Activated CD4-positive, alpha-beta T cell treated with anti-CD3 and anti-CD28 coated beads, Interleukin-2, Interleukin-4, amounts not matched to agents 100 ng/mL and 50 ng/mL, durations not matched to agents 16 hours and 8 hours (primary cell): Measurements from ENCODE around the gene TXN2.
A peak's percentile ranks its signal among the peaks of the same experiment; 100 is the strongest.
"Not testable (repeated sequence)": the region's sequence is repeated elsewhere in the genome, so short reads cannot be mapped to it uniquely, and the experiment has no call there.

Experiments
- DNase-seq: peaks from one replicate; pipeline ENCODE4 v3.0.0-alpha.2; 2020; ENCODE audit warnings: low spot score

TXN2 gene

GRCh38 chr22:36455571-36456463, 25.6 kb downstream of the TXN2 start:
- no peak for DNase-seq

GRCh38 chr22:36454916-36455570, 26.4 kb downstream of the TXN2 start:
- DNase-seq: peak; percentile 96

DNA sequence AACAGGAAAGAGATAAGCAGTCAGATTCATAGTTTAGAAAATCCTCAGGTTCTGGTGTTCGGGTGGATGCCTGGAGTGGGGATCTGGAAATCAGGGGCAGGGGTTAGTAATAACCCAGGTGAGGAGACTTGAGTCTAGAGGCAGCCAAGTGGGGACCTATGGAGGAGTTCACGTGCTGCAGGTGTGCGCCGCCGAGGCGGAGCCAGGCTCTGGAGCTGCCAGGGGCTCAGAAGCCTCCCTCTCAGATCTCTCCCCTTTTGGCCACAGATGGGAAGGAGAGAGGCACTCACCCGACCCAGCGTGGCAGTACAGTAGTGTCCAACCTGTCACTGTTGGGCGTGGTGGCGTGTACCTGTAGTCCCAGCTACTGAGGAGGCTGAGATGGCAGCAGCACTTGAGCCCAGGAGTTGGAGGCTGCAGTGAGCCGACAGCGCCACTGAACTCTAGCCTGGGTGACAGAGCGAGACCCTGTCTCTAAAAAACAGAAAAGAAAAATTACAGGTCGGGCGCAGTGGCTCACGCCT, 27.5 kb downstream of the TXN2 start:
- no peak for DNase-seq

DNA sequence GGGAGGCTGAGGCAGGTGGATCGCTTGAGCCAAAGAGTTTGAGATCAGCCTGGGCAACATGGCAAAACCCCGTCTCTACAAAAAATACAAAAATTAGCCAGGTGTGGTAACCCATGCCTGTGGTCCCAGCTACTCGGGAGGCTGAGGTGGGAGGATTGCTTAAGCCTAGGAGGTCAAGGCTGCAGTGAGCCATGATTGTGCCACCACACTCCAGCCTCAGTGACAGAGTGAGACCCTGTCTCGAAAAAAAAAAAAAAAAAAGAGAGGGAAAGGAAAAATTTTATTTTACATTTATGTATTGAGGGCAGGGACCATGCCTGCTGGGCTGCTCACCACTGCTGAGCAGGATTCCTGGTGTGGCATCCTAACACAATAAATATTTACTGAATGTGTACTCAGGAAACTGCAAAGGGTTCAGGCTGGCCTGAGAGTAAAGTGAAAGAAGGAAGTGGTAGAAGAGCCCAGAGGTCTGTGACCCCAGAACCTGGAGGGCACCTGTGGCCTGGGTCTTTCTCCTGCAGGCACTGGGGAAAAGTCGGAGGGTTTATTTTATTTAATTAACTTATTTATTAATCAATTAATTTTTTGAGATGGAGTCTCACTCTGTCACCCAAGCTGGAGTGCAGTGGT, 28.3 kb downstream of the TXN2 start:
- not testable (repeated sequence) for DNase-seq

GRCh38 chr22:36452250-36452977, 29.0 kb downstream of the TXN2 start:
- DNase-seq: no peak

GRCh38 chr22:36450923-36451322, 30.5 kb downstream of the TXN2 start:
- DNase-seq: not testable (repeated sequence)

GRCh38 chr22:36449596-36450175, 31.8 kb downstream of the TXN2 start:
- no peak for DNase-seq

DNA sequence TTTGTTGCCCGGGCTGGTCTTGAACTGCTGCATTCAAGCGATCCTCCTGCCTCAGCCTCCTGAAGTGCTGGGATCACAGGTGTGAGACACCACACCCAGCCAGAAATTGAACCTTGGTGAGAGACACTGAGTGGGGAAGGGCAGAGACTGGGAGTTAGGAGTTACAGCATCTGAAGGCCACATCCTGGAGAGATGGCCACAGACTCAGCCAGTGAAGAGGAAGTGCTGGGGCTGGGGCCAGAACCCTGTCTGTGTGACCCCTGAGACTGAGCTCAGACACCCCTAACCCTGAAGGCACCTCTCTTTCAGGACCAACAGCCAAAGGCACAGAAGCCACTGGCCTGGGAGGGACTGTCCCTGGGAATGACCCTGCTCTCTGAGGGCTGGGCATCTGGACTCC, 33.8 kb downstream of the TXN2 start:
- DNase-seq: no peak

- no peak for DNase-seq
Measured at GRCh38 chr22:36445158-36445668, 36.2 kb downstream of the TXN2 start.

DNA sequence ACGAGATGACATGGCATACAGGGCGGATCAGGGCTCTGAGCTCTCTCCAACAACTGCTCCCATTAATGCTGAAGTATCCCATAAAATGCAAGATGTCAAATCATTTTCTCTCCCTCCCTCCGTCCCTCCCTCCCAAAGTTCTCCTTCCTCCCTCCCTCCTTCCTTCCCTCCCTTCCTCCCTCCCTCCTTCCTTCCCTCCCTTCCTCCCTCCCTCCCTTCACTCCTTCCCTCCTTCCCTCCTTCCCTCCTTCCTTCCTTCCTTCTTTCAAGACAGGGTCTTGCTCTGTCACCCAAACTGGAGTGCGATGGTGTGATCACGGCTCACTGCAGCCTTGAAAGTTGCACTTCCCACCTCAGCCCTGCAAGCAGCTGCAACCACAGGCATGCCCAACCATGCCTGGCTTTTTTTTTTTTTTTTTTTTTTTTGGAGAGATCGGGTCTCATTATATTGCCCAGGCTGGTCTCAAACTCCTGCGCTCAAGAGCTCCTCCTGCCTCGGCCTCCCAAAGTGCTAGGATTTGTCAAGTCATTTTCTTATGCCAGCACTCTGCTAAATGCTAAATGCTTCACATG, 38.2 kb downstream of the TXN2 start:
- DNase-seq: no peak

- no peak for DNase-seq
Measured at GRCh38 chr22:36442506-36443197, 38.8 kb downstream of the TXN2 start.

DNA sequence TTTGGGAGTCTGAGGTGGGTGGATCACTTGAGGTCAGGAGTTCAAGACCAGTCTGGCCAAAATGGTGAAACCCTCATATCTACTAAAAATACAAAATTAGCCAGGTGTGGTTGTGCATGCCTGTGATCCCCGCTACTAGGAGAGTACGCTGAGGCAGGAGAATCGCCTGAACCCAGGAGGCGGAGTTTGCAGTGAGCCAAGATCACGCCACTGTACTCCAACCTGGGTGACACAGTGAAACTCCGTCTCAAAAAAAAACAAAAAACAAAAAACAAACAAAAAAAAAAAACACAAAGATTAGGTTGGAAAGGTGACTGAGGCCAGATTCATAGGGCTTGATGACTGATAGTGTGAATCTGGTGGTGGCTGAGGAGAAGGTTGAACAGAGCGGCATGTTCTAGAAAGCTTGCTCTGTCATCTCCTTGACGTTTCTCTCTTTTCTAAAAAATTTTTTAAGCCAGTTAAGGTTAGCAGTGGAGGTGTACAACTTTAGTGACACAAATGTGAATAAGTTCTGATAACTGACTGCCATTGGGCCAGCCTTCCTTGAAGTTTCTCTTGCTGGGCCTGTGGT, 40.9 kb downstream of the TXN2 start:
- DNase-seq: no peak

- no peak for DNase-seq
Measured at GRCh38 chr22:36439481-36440271, 41.8 kb downstream of the TXN2 start.

DNA sequence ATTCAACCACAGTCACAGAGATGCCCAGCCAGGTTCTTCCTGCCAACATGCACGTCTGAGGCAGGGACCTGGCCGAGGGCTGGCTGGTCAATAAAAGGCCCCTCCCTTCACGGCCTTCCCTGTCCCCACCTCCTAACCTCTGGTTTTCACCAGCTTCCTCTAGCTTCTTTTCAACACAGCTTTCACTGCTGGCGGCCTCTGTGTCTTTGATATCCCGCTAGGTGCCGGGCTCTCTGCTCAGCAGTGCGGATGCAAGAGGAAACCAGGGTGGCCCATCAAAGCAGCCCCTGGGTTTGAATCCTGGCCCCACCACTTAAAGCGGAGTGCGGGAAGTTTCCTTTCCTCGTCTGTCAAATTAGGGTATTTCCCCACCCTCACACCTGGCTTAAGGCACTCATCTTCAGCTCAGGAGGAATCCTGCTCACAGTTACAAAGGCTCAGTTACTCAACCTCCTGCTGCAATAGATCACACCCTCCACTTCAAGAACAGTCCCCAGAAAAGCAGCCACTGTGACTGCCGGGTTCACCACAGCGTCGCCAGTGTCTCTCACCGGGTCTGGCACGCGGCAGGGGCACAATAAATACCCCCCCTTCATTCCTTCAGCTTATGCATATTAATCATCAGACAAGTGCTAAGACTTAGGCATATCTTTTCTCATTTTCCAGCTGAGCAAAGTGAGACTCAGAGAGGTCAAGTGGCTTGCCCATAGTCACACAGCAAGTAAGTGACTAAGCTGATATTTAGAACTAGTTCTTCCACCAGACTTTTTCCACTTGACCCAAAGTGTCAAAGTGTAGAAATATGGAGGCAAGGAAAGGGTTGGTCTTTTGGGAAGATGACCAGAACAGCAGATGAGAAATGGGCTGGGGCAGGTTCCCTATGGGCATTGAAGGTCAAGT, 45.7 kb downstream of the TXN2 start:
- DNase-seq: peak; percentile 37

GRCh38 chr22:36433318-36434231, 47.9 kb downstream of the TXN2 start:
- no peak for DNase-seq

GRCh38 chr22:36432592-36433317, 48.7 kb downstream of the TXN2 start:
- DNase-seq: no peak
